Keratinocyte (primary cell): ENCODE results near the gene UBE2D1. TPM values are rescaled to one million over a fixed set of nuclear protein-coding genes. Genes with fewer than 3 reads are reported as not detected.

ENCODE experiments used
- DNase-seq: peaks from one replicate; pipeline ENCODE4 v3.0.0-alpha.2; 2011; ENCODE audit warnings: low read depth, missing footprints, low spot score
- FAIRE-seq: peaks from 2 replicates; lab custom pipeline; 2011; peaks lifted over from hg19 to GRCh38; lab: Jason Lieb, UNC
- H2AFZ ChIP-seq: 2 replicates; pipeline ENCODE4 v1.6.0; 2012; ENCODE audit warnings: low read length, control low read depth, inconsistent platforms; ENCODE audit not compliant: control insufficient read depth
- H3K27ac ChIP-seq: 2 replicates; pipeline ENCODE4 v1.5.1; 2011; ENCODE audit warnings: low read length; ENCODE audit not compliant: control insufficient read depth, insufficient read depth
- H3K27me3 ChIP-seq: 3 replicates; pipeline ENCODE4 v1.6.0; 2011; ENCODE audit warnings: low read length; ENCODE audit not compliant: control insufficient read depth, insufficient read depth; ENCODE audit errors: extremely low read depth
- H3K36me3 ChIP-seq, 2 experiments: 2 replicates in 1 of 2; 3 replicates in 1 of 2; pipeline ENCODE4 v1.5.1; 2011; ENCODE audit warnings: low read length in 2 of 2, mild to moderate bottlenecking in 1 of 2; ENCODE audit not compliant: control insufficient read depth in 2 of 2, insufficient read depth in 2 of 2; ENCODE audit errors: extremely low read depth in 1 of 2
- H3K4me1 ChIP-seq: 3 replicates; pipeline ENCODE4 v1.5.1; 2011; ENCODE audit warnings: low read length; ENCODE audit not compliant: control insufficient read depth, insufficient read depth; ENCODE audit errors: extremely low read depth
- H3K4me2 ChIP-seq: 3 replicates; pipeline ENCODE4 v1.6.0; 2011; ENCODE audit warnings: low read depth, low read length; ENCODE audit not compliant: control insufficient read depth, insufficient read depth; ENCODE audit errors: extremely low read depth
- H3K4me3 ChIP-seq, 3 experiments: fragments of 200-600 bp in 1 of 3; sonication (generic) in 1 of 3; 2 replicates in 2 of 3; 3 replicates in 1 of 3; pipeline ENCODE4 v1.5.1; 2011 to 2016; ENCODE audit warnings: low read length in 3 of 3, mild to moderate bottlenecking in 3 of 3, control low read depth in 2 of 3, inconsistent platforms in 1 of 3, low read depth in 1 of 3, mixed read lengths in 1 of 3, mixed run types in 1 of 3, moderate library complexity in 1 of 3; ENCODE audit not compliant: control insufficient read depth in 2 of 3, insufficient read depth in 2 of 3; ENCODE audit errors: extremely low read depth in 1 of 3
- H3K79me2 ChIP-seq: 2 replicates; pipeline ENCODE4 v1.6.0; 2012; ENCODE audit warnings: low read length; ENCODE audit not compliant: control insufficient read depth, insufficient read depth
- H3K9ac ChIP-seq: 3 replicates; pipeline ENCODE4 v1.6.0; 2011; ENCODE audit warnings: low read length; ENCODE audit not compliant: control insufficient read depth, insufficient read depth; ENCODE audit errors: extremely low read depth
- H3K9me1 ChIP-seq: 3 replicates; pipeline ENCODE4 v1.6.0; 2011; ENCODE audit warnings: low read length; ENCODE audit not compliant: control insufficient read depth, insufficient read depth; ENCODE audit errors: extremely low read depth
- H3K9me3 ChIP-seq: 2 replicates; pipeline ENCODE4 v1.5.1; 2012; ENCODE audit warnings: low read depth, low read length; ENCODE audit not compliant: control insufficient read depth
- H4K20me1 ChIP-seq: 3 replicates; pipeline ENCODE4 v1.6.0; 2011; ENCODE audit warnings: low read length; ENCODE audit not compliant: control insufficient read depth, insufficient read depth; ENCODE audit errors: extremely low read depth
- EZH2 ChIP-seq: IDR thresholded peaks from one replicate; pipeline ENCODE4 v1.6.1; 2012; ENCODE audit warnings: inconsistent platforms, mild to moderate bottlenecking, low read length, moderate library complexity
- dilution Hi-C: fragments of 300-500 bp; cut with MboI; formaldehyde crosslinking; loops from one replicate; pipeline ENCODE4 v1.7.0; 2020; ENCODE audit warnings: low sequenced_read_pairs; ENCODE audit not compliant: extremely low pct_ligation_motif_present
- polyA plus RNA-seq, 5 experiments: library from polyadenylated mRNA; depleted of rRNA in 3 of 5; stranded (reverse) in 3 of 5; stranded (forward) in 1 of 5; unstranded in 1 of 5; fragments of >200 nt; gene quantifications; 1 replicate in 1 of 5; 2 replicates in 3 of 5; 3 replicates in 1 of 5; pipeline versions ENCODE4 v1.2.1 to v1.2.3, GENCODE V29; 2011 to 2012; ENCODE audit warnings: missing spikeins in 2 of 5, low read depth in 1 of 5, low replicate concordance in 1 of 5
- TF ChIP-seq, protein P1 (sequence below), 3 experiments: IDR thresholded peaks in 1 of 3; conservative IDR thresholded peaks in 1 of 3; optimal IDR thresholded peaks in 1 of 3; 2 replicates in 2 of 3; 3 replicates in 1 of 3; pipeline versions ENCODE3 to v1.5.1; 2011; ENCODE audit warnings: low read length in 3 of 3, mild to moderate bottlenecking in 3 of 3, moderate library complexity in 2 of 3, control low read depth in 1 of 3, inconsistent platforms in 1 of 3; ENCODE audit not compliant: insufficient read depth in 2 of 3; ENCODE audit errors: extremely low read depth in 1 of 3

UBE2D1 gene
- polyA plus RNA-seq, 1 donor (not counting 4 experiments of a cell fraction or from before 2014, with no cell fraction given) = 25.4 TPM

GRCh38 chr10:58358947-58359346 is 24.1 kb downstream of the UBE2D1 start:
- Histone ChIP-seq H3K79me2 (no peaks in the 10 kb centered on the region), H3K9me1 (no peaks in the 10 kb centered on the region), H3K4me2 (no peak overlapping the region), H2AFZ (no peak overlapping the region), H3K4me1 (peaks cover 25% of the 10 kb centered on the region), H3K9ac (no peak overlapping the region), H3K4me3 (no peak overlapping the region), H4K20me1 (no peaks in the 10 kb centered on the region), H3K27ac (no peak overlapping the region), H3K9me3 (no peaks in the 10 kb centered on the region), H3K27me3 (no peaks in the 10 kb centered on the region), H3K36me3 (peaks cover 0 to 1% of the 10 kb centered on the region in 2 experiments)
- FAIRE-seq = no peak
- no peak for DNase-seq
- dilution Hi-C loops = no loop called here
- TF ChIP-seq, protein P1, sequence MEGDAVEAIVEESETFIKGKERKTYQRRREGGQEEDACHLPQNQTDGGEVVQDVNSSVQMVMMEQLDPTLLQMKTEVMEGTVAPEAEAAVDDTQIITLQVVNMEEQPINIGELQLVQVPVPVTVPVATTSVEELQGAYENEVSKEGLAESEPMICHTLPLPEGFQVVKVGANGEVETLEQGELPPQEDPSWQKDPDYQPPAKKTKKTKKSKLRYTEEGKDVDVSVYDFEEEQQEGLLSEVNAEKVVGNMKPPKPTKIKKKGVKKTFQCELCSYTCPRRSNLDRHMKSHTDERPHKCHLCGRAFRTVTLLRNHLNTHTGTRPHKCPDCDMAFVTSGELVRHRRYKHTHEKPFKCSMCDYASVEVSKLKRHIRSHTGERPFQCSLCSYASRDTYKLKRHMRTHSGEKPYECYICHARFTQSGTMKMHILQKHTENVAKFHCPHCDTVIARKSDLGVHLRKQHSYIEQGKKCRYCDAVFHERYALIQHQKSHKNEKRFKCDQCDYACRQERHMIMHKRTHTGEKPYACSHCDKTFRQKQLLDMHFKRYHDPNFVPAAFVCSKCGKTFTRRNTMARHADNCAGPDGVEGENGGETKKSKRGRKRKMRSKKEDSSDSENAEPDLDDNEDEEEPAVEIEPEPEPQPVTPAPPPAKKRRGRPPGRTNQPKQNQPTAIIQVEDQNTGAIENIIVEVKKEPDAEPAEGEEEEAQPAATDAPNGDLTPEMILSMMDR (optimal IDR thresholded peaks at IDR 0.05 in 1 of 3, IDR thresholded peaks at IDR 0.05 in 1 of 3, conservative IDR thresholded peaks at IDR 0.05 in 1 of 3; ENCODE audit: extremely low read depth in 1 of 3, insufficient read depth in 2 of 3, low read length in 3 of 3) = no peak
- TF ChIP-seq EZH2 = no peak

DNA sequence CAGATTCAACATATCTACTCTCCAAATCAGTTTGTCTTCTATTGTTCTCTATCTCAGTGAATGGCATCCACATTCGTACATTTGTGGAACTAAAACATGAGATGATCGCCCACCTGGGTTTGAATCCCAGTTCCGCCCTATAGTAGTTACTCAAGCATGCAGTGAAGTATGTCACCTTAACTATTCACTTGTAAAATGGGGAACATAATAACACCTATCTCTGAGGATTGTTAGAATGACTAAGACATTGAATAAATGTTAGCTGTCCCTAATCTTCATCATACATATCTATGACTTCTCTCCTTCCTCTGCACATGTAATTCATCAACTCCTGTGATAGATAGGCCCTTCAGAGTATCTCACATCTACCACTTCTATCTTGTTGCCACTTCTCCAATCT is 24.7 kb downstream of the UBE2D1 start:
- Histone ChIP-seq H3K79me2 (no peaks in the 10 kb centered on the region), H3K9me1 (no peaks in the 10 kb centered on the region), H3K27me3 (no peaks in the 10 kb centered on the region), H3K27ac (no peak overlapping the region), H3K4me3 (no peak overlapping the region), H3K9me3 (no peaks in the 10 kb centered on the region), H3K4me1 (peaks cover 25% of the 10 kb centered on the region), H3K9ac (no peak overlapping the region), H3K4me2 (no peak overlapping the region), H3K36me3 (peaks cover 0 to 1% of the 10 kb centered on the region in 2 experiments), H2AFZ (no peak overlapping the region), H4K20me1 (no peaks in the 10 kb centered on the region)
- TF ChIP-seq, protein P1 (optimal IDR thresholded peaks at IDR 0.05 in 1 of 3, IDR thresholded peaks at IDR 0.05 in 1 of 3, conservative IDR thresholded peaks at IDR 0.05 in 1 of 3; ENCODE audit: extremely low read depth in 1 of 3, insufficient read depth in 2 of 3, low read length in 3 of 3) = no peak
- no peak for TF ChIP-seq EZH2
- FAIRE-seq (no peak), DNase-seq (no peak)
- dilution Hi-C loops = no loop called here
